HG02943 (cell line): ENCODE measurements around the gene MAGI1.

Experiments used
- ATAC-seq: cut with Tn5 transposase; IDR thresholded peaks from one replicate; pipeline ENCODE4 v1.9.1; 2021; ENCODE audit warnings: mild to moderate bottlenecking, low read depth, moderate library complexity; ENCODE audit not compliant: unreplicated experiment

The MAGI1 gene

DNA sequence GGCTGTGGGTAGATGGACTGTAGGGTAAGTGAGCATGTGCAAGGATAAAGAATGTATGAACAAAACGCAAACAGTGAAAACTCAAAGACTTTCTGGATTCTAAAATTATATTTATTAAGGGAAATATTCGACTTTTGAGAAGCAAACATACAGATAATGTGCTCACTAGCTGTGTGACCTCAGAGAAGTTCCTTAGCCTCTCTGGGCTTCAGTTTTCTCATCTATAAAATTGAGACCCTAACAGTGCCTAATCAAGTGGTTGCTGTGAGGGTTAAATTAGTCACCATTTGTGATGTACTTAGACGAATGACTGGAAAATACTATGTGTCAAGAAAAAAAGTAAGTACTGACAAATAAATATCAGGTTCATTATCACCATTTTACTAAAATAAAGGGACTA is 261.7 kb downstream of the MAGI1 start:
- ATAC-seq: no peak

- no peak for ATAC-seq
These were observed 262.2 kb downstream of the MAGI1 start for GRCh38 chr3:65776494-65776893.

- ATAC-seq: no peak
These were observed 262.6 kb downstream of the MAGI1 start for GRCh38 chr3:65776081-65776480.

DNA sequence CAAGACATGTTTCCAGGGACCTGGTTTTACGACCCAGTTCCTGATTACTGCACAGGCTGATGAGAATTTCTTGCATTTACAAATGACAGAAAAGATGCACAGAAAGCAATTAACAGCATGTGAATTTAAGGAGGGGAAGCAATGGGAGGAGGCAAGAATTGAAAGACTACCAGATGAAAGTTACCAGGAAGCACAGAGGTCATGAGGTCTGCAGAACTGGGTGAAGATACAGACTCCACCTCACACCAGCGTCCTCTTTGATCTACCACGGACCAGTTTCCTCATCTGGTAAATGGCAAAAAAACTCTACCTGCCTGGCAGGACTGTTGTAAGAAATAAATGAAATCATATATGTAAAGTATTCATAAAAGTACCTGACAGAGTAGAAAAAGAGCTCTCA is 266.0 kb downstream of the MAGI1 start:
- no peak for ATAC-seq

GRCh38 chr3:65767551-65767950 is 271.2 kb downstream of the MAGI1 start:
- ATAC-seq: no peak

DNA sequence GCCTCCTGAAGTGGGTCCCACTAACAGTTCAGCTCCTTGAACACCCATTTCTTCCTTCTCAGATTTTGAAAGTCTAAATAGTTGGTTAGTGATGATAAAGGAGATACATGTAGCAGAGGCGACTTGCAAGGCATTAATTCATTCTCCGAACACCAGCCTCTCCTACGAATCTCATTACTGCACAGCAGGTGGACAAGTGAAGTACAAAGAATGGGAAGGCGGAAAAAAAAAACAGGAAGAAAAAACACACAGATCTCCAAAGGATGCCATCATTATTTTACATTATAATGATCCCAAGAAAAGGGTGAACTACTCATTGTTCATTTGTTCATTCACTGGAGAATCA is 276.5 kb downstream of the MAGI1 start:
- no peak for ATAC-seq

- no peak for ATAC-seq
These were observed 277.1 kb downstream of the MAGI1 start for GRCh38 chr3:65761446-65762234.

DNA sequence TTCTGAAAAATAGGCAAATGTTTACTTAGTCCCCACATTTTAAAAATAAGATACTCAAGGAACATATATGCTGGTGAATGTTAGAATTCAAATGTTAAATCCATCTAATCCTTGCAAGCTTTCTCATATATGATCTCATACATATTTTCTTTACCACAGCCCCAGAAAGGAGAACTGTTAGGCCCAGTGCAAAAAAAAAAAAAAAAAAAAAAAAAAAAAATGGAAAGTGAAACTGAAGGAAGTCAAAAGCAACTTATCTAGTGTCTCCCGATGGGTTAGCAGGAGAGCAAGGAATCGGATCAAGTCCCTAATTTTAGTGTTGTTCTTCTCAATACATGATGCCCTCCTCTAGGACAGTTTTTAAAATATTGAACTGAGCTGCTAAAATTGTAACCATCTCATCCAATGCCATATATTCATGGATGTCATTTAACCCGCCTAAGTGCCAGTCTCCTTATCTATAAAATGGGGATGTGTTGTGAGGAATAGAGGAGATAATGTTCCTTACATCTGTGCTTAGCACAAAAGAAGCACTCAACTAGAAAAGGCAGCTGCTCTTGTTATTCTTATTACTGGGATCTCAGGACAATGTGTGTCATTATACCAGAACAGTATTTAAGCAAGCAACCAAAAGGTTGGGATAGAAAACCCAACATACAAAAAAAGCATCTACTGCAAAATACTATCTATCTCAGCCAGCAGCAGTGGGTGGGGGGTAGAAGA is 279.7 kb downstream of the MAGI1 start:
- no peak for ATAC-seq

DNA sequence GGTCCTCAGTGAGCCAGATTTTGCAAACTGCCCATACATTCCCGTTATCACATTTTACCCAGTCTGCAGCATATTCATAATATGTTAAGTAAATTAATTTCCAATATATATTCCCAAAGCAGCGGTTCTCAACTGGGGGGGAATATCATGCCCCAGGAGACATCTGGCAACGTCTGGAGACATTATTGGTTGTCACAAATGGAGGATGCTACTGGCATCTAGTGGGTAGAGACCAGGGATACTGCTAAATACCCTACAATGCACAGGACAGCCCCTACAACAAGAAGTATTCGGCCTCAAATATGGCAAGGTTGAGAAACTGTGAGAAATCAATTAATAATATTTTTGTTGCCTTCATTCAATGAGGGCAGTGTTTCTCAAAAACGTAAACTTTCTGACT is 280.3 kb downstream of the MAGI1 start:
- ATAC-seq: no peak

DNA sequence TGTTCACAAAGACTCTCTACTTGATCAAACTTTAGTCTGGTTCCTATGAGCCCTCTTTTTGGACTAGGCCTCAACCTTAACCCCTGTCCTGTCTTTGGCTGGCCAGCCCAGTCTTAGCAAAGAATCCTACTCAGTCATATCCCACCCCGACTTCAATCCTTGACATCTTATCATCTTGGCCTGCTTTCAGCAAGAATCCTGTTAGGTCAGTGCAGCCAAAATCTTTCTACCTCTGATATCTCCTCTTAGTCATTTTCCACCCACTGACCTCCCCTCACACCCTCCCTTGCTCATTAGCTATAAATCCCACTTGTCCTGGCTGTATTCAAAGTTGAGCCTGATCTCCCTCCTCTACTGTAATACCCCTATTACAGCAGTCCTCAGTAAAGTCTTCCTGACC is 286.1 kb downstream of the MAGI1 start:
- ATAC-seq: no peak

GRCh38 chr3:65751123-65751700 is 287.5 kb downstream of the MAGI1 start:
- ATAC-seq: no peak

DNA sequence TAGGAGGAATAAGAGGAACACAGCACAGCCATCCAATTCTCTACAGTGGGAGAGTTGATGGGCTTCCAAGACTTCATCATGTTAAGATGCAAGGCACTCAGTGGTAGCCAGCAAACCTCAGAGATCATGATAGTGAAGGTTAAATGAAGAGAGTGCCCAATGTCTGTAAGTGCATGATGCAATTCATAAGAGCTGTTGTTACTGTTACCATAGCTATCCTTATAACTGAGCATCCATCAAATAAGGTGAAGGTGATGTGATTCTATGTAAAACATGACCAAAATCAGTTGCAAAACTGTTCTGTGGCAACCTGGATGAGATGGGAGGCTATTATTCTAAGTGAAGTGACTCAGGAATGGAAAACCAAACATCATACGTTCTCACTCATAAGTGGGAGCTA is 289.7 kb downstream of the MAGI1 start:
- no peak for ATAC-seq

DNA sequence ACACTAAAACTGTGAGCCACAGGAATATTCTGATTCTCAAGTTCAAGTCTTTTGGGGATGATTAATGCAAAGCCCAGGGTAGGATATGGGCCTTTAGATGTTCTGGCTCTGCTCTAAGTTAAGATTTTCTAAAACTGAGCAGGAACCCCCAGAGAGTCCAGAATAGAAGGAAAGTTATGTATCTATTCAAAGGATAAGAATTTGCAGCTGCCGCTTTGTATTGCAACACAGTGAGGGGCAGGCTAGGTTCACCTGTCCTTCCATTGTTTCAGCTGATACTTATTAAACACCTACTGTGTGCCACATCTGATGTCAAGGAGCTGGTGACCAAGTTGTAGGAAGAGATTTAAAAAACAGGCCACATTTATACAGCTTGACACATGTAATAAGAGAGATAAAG is 290.4 kb downstream of the MAGI1 start:
- no peak for ATAC-seq

DNA sequence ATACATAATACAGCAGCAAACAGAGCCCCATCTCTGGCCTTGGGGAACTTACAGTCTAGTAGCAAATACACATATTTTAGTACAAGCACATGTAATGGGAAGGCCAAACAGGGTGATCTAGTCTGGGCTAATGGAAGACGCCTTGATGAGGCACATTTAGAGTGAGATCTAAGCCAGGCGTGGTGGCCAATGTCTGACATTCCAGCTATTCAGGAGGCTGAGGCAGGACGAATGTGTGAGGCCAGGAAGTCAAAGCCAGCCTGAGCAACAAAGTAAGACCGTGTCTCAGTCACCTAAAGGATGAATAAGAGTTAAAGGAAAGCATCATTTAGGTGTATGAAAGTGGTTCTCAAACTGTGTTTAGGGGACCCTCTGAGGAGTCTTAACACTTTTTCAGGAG is 291.9 kb downstream of the MAGI1 start:
- ATAC-seq: no peak

GRCh38 chr3:65745306-65745705 is 293.4 kb downstream of the MAGI1 start:
- no peak for ATAC-seq

DNA sequence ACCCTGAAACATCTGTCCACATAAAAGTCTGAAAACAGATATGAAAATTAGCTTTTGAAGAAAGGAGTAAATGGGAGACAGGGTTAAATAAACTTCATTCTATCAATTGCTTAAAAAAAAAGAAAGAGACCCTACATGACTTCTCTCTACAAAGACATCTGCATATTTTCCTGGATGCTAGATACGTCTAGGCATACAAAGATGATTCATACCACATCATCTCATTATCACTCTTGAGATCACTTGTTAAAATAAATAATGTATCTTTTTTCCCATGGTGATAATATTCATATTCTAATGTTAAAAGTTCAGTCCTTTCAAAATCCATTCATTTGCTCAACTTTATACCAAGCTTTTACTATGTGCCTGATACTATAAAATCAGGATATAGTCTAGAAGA is 295.8 kb downstream of the MAGI1 start:
- no peak for ATAC-seq

DNA sequence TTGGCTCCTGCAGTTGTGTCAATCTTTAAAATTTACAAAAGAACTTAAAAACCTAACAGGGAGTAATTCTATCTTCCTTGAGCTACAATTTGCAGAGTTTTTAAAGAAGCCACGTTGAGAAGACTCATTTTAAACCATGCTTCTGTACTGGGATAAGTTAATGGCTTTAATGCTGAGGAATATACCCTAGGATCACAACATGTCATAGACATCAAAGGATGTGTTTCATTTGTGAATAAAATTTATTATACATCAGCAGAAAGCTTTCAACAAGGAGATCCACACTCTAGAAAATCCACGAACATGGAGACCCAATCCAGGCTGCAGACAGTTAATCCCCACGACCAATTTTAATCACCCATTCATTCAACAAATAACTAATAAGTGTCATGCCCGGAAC is 297.2 kb downstream of the MAGI1 start:
- no peak for ATAC-seq

DNA sequence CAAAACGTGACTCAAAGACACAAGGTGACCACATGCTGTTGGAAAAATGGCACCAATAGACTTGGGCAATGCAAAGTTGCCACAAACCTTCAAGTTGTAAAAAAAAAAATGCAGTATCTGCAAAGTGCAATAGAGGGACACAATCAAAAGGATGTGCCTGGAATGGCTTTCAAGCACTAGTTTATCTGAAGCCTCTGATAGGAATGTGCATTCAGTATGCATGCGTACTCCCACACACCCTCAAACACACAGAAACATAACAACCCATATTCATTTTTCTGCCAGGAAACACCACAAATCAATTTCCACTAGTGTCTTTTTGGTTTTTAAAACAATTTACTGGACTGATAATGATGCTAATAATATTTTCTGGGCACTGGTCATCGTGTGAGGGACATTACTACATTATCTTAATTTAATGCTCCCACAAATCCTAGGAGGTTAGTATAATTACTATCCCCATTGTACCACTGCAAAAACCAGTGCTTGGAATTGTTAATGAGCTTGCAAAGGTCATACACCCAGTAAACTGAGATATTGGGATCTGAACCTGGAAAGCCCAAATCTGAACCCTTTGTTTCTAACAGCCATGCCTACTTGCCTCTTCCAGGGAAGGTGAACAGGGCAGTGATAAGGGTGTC is 298.7 kb downstream of the MAGI1 start:
- no peak for ATAC-seq

GRCh38 chr3:65734792-65735191 is 303.9 kb downstream of the MAGI1 start:
- ATAC-seq: no peak

DNA sequence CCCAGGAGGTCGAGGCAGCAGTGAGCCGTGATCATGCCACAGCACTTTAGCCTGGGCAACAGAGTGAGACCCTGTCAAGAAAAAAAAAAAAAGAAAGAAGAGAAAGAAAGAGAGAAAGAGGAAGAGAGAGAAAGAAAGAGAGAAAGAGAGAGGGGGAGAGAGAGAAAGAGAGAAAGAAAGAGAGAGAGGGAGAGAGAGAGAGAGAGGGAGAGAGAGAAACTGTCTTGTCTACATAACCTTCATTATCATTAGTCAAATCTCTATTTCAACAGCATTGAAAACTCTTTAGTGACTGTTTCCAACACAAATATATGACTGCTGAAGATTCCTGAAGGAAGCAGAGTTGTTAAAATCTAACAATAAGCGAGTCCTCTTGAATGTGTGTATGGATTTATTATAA is 304.3 kb downstream of the MAGI1 start:
- no peak for ATAC-seq

GRCh38 chr3:65733459-65733858 is 305.3 kb downstream of the MAGI1 start:
- no peak for ATAC-seq
